Activated CD4-positive, alpha-beta T cell treated with anti-CD3 and anti-CD28 coated beads for 1 hour (primary cell): ENCODE results near the gene MUC6.

Source experiments
- DNase-seq: peaks from one replicate; pipeline ENCODE4 v3.0.0-alpha.2; 2020

The MUC6 gene

DNA sequence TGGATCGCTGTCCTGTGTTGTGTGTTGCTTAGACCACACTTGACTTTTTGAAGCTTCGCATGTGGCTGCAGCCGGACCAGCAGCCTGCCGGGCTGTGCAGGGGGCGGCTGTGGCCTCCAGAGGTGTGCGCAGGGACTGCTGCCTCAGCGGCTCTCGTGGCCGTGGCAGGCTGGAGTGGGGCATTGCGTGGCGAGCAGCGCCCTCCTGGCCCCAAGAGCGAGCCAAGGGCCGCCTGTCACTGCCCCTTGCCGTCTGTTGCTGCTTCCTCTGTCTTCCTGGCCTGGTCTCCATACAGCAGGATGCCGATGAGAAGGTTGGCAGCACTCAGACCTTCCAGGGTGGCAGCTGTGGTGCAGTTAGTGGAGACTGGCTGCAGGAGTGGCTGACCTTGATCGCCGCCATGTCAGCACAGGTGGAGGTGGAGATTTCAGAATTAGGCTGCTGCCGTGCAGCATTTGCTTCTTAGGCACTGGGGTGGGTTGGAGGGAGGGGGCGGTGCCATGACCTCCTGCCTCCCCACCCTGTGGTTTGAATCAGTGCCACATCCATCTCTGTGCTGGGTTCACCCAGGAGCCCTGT, 34.0 kb downstream of the MUC6 start:
- no peak for DNase-seq

DNA sequence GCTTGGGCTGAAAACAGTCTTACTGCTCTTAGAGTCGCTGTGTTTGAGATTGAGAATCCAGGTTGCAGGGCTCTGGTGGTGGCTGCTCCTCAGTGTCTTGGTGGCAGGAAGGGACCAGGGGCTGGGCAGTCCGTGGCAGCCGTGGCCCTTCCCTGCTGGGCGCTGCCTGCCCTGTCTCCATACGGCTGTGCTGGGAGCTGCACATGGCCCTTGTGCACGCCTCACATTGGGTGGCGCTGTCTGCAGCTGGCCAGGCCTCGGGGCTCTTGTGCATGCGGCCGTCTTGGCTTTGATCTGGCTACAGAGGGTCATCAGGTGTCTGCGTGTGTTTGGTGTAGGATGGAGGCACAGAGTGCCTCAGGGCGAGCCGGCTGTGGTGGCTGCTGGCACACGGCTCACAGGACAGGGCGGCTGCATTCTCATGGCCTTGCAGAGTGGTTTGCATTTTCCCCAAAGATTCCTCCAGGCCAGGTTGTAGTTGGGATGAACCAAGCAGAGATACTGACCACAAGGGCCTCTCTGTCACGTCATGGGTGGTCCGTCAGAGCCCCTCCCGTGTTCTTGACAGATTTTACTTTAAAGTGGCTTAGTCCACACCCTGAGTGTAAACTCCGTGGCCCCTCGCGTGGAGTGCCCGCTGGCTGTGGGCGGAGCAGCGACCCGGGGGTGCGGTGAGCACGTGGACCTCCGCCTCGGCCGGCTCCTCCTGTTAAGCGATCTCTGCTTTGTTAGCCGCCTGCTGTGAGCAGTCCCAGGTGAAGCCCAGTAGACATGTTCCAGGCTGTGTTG, 34.7 kb downstream of the MUC6 start:
- DNase-seq: no peak

DNA sequence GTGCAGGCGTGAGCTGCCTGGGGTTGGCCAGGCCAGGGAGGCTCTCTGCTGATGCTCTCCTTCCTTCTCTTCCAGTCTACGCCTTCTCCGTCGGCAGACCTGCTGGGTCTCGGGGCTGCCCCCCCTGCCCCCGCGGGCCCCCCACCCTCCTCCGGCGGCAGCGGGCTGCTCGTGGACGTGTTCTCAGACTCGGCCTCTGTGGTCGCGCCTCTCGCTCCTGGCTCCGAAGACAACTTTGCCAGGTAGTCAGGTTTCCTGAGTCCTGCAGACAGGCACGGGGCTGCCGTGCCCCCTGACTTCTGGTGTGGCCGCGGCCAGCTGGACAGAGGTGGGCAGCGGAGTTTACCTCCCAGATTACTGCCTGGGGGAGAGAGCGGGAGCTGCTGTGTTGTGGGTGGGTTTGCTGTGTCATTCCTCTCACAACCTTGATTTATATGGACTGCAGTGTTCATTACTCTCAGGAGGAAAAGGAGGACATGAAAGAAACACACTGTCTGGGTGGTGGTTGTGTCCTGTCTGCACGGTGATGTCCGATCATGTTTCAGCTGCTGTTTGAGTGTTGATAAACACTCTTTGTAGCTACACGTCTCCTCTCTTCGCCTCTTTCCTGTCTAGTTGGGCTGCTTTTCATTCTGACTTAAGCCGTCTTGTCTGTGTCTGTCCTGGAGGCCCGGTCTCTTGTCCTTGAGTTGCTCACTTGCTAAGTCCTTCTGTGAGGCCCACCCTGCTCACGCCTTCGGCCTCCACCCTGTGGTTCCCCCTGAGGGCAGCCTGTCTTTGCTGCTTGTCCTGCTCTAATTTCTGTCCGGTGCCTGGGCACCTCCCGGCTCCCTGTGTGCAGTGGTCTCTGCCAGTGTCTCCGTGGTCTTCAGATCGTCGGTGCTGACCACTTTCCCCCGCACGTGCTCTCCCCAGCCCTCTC, 35.9 kb downstream of the MUC6 start:
- no peak for DNase-seq

DNA sequence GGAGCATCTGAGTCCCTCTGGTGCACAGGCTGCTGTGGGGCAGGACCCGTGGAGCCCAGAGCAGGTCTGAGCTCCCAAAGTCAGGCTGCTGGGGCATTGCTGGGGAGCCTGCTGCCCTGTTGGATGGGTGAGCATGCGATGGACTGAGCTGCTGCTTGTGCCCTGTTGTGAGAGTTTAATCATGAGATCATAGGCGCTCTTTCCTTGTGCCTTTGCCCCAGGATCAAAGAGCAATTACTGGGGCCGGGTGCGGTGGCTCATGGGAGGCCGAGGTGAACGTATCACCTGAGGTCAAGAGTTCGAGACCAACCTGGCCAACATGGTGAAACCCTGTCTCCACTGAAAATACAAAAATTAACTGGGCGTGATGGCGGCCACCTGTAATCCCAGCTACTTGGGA, 37.5 kb downstream of the MUC6 start:
- no peak for DNase-seq

- no peak for DNase-seq
Observed at GRCh38 chr11:997907-998306, 38.6 kb downstream of the MUC6 start.

DNA sequence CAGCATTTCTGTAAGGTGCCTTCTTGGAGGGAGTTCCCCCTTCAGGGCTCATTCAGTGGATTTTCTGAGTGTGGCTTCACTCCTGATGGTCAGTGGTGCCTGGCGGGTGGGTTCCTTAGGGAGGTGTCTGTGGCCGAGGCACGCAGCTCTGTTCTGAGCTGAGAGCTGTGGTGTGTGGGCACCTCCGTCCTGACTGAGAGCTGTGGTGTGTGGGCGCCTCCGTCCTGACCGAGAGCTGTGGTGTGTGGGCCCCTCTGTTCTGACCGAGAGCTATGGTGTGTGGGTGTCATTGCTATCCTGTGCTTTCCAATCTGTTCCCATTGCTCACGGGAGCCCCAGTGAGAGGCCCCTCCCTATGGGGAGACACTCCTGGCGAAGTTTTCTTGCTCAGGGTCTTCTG, 39.8 kb downstream of the MUC6 start:
- DNase-seq: no peak

DNA sequence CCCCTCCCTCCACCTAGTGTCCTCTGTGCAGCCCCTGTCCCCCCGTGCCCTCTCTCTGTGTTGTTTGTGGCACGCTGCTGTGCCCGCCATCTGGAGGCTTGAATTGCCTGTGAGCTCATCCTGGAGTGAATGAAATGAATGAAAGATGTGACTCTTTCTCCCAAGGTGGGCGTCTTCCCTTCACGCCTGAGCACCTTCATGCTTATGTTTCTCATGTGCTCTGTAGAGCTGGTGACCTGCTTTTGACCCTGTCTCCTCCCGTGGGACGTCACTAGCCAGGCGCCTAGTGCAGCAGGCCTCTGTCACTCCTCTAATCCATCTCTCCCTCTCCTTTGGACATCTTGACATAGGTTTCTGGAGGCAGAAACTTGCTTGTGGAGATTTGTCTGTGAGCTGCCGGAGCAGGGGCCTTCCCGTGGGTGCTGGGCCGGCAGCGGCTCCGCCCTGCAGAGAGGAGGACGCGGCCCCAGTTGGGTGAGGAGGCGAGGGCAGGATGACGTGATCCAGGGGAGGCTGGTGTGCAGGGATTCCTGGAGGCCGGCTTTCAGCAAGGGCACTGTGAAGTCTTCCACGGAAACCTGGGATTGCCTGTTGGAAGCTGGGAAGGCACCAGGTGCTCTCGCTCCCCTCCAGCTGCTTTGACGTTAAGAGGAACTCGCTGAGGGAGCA, 40.6 kb downstream of the MUC6 start:
- no peak for DNase-seq

GRCh38 chr11:995044-995751, 41.3 kb downstream of the MUC6 start:
- DNase-seq: no peak

GRCh38 chr11:993632-994167, 42.8 kb downstream of the MUC6 start:
- no peak for DNase-seq

- DNase-seq: no peak
Observed at GRCh38 chr11:992577-992976, 43.9 kb downstream of the MUC6 start.

DNA sequence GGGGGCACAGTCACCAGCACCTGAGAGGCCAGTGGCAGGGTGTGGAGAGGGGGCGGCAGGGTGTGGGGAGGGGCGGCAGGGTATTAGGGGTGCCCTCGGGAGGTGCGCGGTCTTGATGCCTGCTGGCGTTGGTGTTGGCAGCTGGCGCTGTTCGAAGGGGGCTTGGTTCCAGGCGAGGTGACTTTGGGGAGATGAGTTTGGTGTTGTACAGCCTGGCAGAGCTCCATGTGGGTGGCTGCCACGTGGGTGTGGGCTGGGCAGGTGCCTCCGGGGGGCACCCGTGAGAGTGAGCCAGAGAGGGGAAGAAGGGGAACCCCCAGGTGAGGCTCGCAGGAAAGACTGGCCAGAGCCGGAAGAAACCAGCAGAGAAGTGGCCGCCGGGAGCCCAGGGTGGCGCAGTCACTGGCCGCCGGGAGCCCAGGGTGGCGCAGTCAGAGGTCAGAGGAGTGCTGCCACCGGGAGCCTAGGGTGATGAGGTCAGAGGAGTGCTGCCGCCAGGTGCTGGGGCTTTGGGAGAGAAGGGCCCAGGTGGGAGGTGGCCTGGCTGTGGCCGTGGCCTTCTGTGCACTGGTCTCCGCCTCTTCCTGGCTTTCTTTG, 44.7 kb downstream of the MUC6 start:
- DNase-seq: no peak

DNA sequence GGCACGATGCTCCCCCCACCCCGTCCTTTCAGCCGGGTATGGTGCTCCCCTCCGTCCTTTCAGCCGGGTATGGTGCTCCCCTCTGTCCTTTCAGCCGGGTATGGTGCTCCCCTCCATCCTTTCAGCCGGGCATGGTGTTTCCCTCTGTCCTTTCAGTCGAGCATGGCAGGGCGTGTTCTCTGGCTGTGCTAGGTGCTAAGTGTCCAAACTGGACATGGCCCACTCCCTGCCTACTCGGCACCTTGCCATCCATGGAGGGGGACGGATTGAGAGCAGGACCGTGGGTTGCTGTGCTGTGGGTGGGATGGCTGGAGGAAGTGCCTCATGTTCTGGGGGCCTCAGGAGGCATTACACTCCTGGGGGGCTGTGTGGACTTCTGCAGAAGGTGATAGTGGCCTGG, 45.5 kb downstream of the MUC6 start:
- no peak for DNase-seq

DNA sequence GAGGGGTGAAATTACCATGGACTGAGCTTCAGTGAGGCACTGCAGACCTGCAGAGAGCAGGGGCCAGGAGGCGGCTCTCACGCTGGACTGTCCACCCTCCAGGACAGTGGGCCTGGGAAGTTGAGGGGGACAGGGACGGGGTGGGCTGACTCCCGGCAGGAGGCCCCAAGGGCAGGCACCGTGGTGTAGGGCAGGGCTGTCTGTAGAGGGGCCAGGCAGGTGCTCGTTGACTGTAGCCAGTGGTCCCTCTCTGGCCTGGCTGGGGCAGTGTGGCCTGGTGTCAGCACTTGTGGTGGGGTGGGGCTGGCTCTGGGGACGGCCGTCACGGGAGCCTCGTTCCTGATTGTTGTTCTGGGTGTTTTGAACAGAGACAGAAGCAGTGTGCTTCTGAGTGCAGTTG, 46.4 kb downstream of the MUC6 start:
- no peak for DNase-seq

- DNase-seq: no peak
Observed at GRCh38 chr11:987671-988070, 48.8 kb downstream of the MUC6 start.

- DNase-seq: no peak
Observed at GRCh38 chr11:986952-987305, 49.6 kb downstream of the MUC6 start.

DNA sequence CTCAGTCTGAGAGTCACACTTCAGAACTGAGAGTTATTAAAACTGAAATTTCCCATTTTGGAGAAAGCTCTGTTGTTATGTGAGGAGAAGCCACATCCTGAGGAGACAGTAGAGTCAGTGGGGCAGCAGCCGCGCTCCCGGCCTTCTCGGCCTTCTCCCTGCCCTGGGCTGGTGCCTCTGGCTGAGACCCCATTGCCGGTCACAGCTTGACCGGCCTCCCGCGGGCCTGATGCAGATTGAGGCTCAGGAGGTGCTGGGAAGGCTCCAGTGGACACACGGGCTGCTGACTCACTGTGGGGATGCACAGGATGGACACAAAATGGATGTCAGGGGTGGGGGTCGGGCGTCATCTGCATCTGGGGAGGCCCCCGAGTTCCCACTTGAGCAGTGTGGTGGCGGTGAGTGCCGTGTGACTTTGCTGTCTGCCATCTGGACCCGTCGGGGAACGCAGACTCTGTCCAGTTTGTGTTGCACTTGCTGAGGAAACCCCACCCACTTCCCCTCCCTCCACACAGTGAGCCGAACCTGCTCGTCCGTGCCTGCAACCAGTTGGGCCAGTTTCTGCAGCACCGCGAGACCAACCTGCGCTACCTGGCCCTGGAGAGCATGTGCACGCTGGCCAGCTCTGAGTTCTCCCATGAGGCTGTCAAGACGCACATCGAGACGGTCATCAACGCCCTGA, 50.1 kb downstream of the MUC6 start:
- no peak for DNase-seq

DNA sequence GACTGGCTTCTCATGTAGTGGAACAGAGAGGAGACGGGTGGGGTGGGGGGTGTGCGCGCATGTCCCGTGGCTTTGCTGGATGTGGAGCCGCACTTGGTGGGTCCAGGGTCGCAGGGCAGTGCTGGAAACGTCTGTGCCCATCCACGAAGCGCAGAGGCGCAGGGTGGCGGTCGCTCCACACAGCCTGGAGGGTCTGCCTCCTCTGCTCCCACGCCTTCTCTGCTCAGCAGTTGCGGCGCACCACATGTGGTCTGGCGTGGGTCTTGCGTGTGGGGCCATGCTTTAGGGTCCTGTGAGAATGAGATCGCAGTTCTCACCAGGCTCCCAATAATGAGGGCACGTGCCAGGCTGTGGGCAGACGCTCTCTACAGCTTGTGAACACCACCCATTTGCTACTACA, 50.7 kb downstream of the MUC6 start:
- no peak for DNase-seq

GRCh38 chr11:985406-985805, 51.1 kb downstream of the MUC6 start:
- DNase-seq: no peak

GRCh38 chr11:984546-984945, 52.0 kb downstream of the MUC6 start:
- DNase-seq: no peak

DNA sequence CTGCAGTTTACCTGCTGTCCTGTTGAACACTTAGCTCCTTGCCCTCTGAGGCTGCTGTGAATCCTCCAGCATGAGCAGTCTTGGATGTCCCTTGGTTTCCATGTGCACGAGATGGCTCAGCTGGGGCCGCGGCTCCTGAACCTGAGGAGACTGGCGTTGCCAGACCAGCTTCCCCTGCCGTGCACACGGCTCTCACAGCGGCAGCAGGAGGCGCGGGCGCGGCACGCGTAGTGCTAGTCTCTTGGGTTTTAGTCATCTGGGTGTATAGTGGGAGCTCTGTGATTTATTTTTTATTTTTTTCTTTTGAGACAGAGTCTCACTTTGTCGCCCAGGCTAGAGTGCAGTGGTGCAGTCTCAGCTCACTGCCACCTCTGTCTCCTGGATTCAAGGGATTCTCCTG, 54.8 kb downstream of the MUC6 start:
- DNase-seq: no peak
